ENCODE results near the gene SRRM5.

DNA sequence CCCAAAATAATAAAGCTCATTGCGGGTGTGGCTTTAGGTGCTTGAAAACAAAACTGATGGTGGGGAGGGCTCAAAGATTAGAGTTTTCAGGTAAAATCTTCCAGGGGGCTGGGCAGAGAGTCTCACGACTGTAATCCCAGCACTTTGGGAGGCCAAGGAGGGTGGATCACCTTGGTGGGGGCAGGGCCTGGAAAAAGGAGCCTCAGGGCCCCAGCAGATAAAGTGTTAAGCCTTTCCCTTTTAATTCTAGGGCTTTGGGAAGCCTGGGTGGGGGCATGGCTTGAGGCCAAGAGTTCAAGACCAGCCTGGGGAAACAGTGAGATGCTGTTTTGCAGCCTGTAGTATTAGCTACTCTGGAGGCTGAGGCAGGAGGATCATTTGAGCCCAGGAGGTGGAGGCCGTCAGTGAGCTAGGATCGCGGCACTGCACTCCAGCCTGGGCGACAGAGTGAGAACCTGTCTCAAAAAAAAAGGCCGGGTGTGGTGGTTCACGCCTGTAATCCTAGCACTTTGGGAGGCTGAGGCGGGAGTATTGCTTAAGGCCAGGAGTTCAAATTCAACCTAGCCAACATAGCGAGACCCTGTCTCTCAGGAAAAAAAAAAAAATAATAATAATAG, 17.7 kb upstream of the SRRM5 start:
- TF ChIP-seq POLR2A (IDR thresholded peaks at IDR 0.05; ENCODE audit: low read depth, low read length): no peak
- TF ChIP-seq, protein P1, sequence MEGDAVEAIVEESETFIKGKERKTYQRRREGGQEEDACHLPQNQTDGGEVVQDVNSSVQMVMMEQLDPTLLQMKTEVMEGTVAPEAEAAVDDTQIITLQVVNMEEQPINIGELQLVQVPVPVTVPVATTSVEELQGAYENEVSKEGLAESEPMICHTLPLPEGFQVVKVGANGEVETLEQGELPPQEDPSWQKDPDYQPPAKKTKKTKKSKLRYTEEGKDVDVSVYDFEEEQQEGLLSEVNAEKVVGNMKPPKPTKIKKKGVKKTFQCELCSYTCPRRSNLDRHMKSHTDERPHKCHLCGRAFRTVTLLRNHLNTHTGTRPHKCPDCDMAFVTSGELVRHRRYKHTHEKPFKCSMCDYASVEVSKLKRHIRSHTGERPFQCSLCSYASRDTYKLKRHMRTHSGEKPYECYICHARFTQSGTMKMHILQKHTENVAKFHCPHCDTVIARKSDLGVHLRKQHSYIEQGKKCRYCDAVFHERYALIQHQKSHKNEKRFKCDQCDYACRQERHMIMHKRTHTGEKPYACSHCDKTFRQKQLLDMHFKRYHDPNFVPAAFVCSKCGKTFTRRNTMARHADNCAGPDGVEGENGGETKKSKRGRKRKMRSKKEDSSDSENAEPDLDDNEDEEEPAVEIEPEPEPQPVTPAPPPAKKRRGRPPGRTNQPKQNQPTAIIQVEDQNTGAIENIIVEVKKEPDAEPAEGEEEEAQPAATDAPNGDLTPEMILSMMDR (conservative IDR thresholded peaks at IDR 0.05; ENCODE audit: low read depth, low read length): no peak
- TF ChIP-seq CEBPB (IDR thresholded peaks at IDR 0.05; ENCODE audit: low read depth, low read length): no peak
- TF ChIP-seq NFE2L2 (IDR thresholded peaks at IDR 0.05; ENCODE audit: low read depth, low read length): no peak
- TF ChIP-seq MAZ (IDR thresholded peaks at IDR 0.05; ENCODE audit: borderline replicate concordance, low read depth, low read length): no peak
- TF ChIP-seq MXI1 (IDR thresholded peaks at IDR 0.05; ENCODE audit: borderline replicate concordance, low read depth, low read length): no peak
- TF ChIP-seq CHD1 (IDR thresholded peaks at IDR 0.05; ENCODE audit: low read depth, low read length): no peak
- no peak for TF ChIP-seq SMC3 (IDR thresholded peaks at IDR 0.05; ENCODE audit: low read depth, low read length)
- no peak for TF ChIP-seq MAFK (IDR thresholded peaks at IDR 0.05; ENCODE audit: low read depth, low read length)
- TF ChIP-seq, protein P2, sequence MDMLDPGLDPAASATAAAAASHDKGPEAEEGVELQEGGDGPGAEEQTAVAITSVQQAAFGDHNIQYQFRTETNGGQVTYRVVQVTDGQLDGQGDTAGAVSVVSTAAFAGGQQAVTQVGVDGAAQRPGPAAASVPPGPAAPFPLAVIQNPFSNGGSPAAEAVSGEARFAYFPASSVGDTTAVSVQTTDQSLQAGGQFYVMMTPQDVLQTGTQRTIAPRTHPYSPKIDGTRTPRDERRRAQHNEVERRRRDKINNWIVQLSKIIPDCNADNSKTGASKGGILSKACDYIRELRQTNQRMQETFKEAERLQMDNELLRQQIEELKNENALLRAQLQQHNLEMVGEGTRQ (IDR thresholded peaks at IDR 0.05; ENCODE audit: low read depth, low read length): no peak
- TF ChIP-seq RCOR1 (IDR thresholded peaks at IDR 0.05; ENCODE audit: insufficient replicate concordance, low read length): no peak
